Activated CD4-positive, alpha-beta T cell treated with anti-CD3 and anti-CD28 coated beads, Interleukin-2, amount 10 ng/mL, durations not matched to agents 24 days and 14 days (primary cell): ENCODE results near the gene ARMC10. TPM values are rescaled to one million over a fixed set of nuclear protein-coding genes. Genes with fewer than 3 reads are reported as not detected.

Source experiments
- DNase-seq: peaks from one replicate; pipeline ENCODE4 v3.0.0; 2022
- H3K27ac Mint-ChIP-seq: one replicate; pipeline ENCODE4 v1.8.0; 2022; ENCODE audit warnings: mild to moderate bottlenecking, mixed read lengths
- H3K27me3 Mint-ChIP-seq: one replicate; pipeline ENCODE4 v1.8.0; 2022; ENCODE audit warnings: mixed read lengths
- H3K36me3 Mint-ChIP-seq: one replicate; pipeline ENCODE4 v1.8.0; 2022; ENCODE audit warnings: low read depth, mild to moderate bottlenecking, mixed read lengths
- H3K4me1 Mint-ChIP-seq: one replicate; pipeline ENCODE4 v1.8.0; 2021; ENCODE audit warnings: mixed read lengths
- H3K4me3 Mint-ChIP-seq: one replicate; pipeline ENCODE4 v1.8.0; 2022; ENCODE audit warnings: mild to moderate bottlenecking, moderate library complexity, mixed read lengths
- H3K9me3 Mint-ChIP-seq: one replicate; pipeline ENCODE4 v1.8.0; 2021; ENCODE audit warnings: mixed read lengths
- intact Hi-C: fragments of 100-400 bp; cut with micrococcal nuclease; formaldehyde crosslinking; loops from one replicate; pipeline ENCODE4 v1.15.1; 2023
- total RNA-seq: library from RNA; stranded (reverse); gene quantifications from 2 replicates; pipeline ENCODE4 v1.2.3, GENCODE V29; 2022

Gene ARMC10
- total RNA-seq, 1 donor from 2014 or later = 53.4 TPM

GRCh38 chr7:103120362-103120761, 45.4 kb downstream of the ARMC10 start:
- no peak overlapping the region for H3K4me3 Mint-ChIP-seq
- intact Hi-C loops = no loop called here
- no peaks in the 10 kb centered on the region for H3K27me3 Mint-ChIP-seq
- no peak overlapping the region for H3K27ac Mint-ChIP-seq
- no peaks in the 10 kb centered on the region for H3K4me1 Mint-ChIP-seq
- peaks cover 11% of the 10 kb centered on the region for H3K36me3 Mint-ChIP-seq
- DNase-seq = no peak
- H3K9me3 Mint-ChIP-seq = no peaks in the 10 kb centered on the region

- H3K36me3 Mint-ChIP-seq = peaks cover 16% of the 10 kb centered on the region
- no peak overlapping the region for H3K27ac Mint-ChIP-seq
These were observed 46.7 kb downstream of the ARMC10 start for GRCh38 chr7:103121641-103122040.

DNA sequence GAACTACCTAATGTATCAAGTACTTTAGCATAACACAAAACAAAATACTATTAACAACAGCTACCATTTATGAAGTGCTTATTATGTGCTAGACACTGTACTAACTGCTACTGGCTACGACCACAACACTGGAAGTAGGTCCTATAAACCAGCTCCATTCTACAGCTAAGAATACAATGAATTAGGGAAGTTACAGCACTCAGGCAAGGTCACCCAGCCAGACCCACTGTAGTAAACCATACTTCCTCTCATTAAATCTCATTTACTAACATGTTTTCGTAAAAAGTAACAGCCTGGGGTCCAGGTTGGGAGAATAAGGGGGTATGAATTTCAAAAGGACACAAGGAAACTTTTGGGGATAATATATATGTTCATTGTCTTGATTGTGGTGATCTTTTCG, 48.6 kb downstream of the ARMC10 start:
- no peak for DNase-seq
- Mint-ChIP-seq H3K4me1 (no peaks in the 10 kb centered on the region), H3K36me3 (peaks cover 30% of the 10 kb centered on the region), H3K27me3 (no peaks in the 10 kb centered on the region), H3K27ac (no peak overlapping the region), H3K9me3 (no peaks in the 10 kb centered on the region), H3K4me3 (no peak overlapping the region)
- intact Hi-C loops = no loop called here

More at GRCh38 chr7:103121641-103122040, 46.7 kb downstream of the ARMC10 start:
- intact Hi-C loops = no loop called here
- H3K4me1 Mint-ChIP-seq = no peaks in the 10 kb centered on the region
- H3K27me3 Mint-ChIP-seq = no peaks in the 10 kb centered on the region
- DNase-seq = no peak
- no peaks in the 10 kb centered on the region for H3K9me3 Mint-ChIP-seq
- H3K4me3 Mint-ChIP-seq = no peak overlapping the region

DNA sequence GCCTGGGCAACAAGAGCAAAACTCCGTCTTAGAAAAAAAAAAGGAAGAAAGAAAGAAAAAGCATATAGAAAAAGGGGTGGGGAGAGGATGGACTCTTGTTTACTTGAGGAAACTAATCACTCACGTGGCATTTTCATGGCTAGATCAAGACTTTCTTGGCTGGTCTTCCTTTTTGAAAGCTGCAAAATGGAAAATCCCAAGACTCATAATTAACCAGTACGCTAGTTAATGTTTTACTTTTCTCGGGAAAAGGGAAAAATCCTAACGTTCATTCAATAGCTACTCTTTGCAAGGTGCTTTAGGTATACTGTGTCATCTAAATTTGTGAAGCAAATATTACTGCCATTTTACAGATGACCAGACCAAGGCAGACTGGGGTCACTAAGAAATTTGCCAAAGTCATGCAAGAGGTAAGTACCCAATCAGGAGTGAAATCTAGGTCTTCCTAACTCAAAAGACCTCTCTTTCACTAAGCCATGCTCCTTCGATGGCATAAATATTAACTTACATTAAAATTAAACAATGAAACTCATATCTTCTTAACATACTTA, 49.6 kb downstream of the ARMC10 start:
- H3K36me3 Mint-ChIP-seq = peaks cover 29% of the 10 kb centered on the region
- DNase-seq = no peak
- H3K9me3 Mint-ChIP-seq = no peaks in the 10 kb centered on the region
- no peak overlapping the region for H3K4me3 Mint-ChIP-seq
- H3K27ac Mint-ChIP-seq = no peak overlapping the region
- no peaks in the 10 kb centered on the region for H3K4me1 Mint-ChIP-seq
- no peaks in the 10 kb centered on the region for H3K27me3 Mint-ChIP-seq
- intact Hi-C loops = no loop called here

DNA sequence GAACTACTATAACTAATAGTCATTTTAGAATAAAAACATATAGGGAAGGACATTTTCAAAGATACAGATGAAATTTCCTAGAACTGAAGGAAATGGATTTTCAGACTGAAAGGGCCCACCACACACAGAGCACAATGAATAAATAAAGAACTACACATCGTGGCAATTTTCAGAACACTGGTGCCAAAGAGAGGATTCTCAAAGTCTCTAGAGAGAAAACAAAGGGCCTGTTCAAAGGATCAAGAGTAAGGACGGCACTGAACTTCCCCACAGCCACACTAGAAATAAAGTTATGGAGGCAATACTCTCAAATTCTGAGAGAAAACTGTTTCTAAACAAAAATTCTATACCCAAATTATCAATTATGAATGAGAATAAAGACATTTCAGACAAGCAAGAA, 52.1 kb downstream of the ARMC10 start:
- H3K27ac Mint-ChIP-seq = no peak overlapping the region
- no peak overlapping the region for H3K4me3 Mint-ChIP-seq
- no peaks in the 10 kb centered on the region for H3K4me1 Mint-ChIP-seq
- no peaks in the 10 kb centered on the region for H3K9me3 Mint-ChIP-seq
- DNase-seq = no peak
- H3K27me3 Mint-ChIP-seq = no peaks in the 10 kb centered on the region
- intact Hi-C loops = no loop called here
- peaks cover 24% of the 10 kb centered on the region for H3K36me3 Mint-ChIP-seq

GRCh38 chr7:103129702-103130549, 55.0 kb downstream of the ARMC10 start:
- H3K36me3 Mint-ChIP-seq = peaks cover 19% of the 10 kb centered on the region
- intact Hi-C loops = no loop called here
- H3K4me3 Mint-ChIP-seq = no peak overlapping the region
- H3K4me1 Mint-ChIP-seq = no peaks in the 10 kb centered on the region
- H3K27me3 Mint-ChIP-seq = no peaks in the 10 kb centered on the region
- DNase-seq = no peak
- no peaks in the 10 kb centered on the region for H3K9me3 Mint-ChIP-seq
- H3K27ac Mint-ChIP-seq = no peak overlapping the region

DNA sequence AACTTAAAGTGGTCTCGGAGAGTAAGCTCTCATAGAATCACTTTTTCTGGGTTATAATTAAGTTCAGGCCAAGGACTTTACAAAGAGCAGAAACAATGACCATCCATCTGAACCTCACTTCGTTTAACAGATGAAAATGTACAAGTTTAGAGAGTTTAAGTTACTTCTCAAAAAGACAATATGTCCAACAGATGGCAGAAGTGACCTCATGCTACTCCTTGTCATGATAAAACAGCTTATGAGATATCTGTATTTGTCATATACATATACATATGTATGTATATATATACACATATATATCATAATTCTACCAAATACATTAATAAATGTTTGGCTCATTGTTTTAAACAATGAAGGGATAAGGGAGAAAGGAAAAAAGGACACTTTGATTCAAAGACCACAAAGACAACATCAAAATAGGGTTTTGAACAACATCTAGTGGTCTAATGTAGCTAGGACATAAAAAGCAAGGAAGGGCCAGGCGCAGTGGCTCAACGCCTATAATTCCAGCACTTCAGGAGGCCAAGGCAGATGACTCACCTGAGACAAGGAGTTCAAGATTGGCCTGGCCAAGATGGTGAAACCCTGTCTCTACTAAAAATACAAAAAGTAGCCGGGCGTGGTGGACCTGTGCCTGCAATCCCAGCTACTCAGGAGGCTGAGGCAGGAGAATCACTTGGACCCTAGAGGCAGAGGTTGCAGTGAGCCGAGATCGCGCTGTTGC, 56.1 kb downstream of the ARMC10 start:
- Mint-ChIP-seq H3K27me3 (no peaks in the 10 kb centered on the region), H3K4me1 (no peaks in the 10 kb centered on the region), H3K4me3 (no peak overlapping the region), H3K36me3 (peaks cover 19% of the 10 kb centered on the region), H3K27ac (no peak overlapping the region), H3K9me3 (no peaks in the 10 kb centered on the region)
- intact Hi-C loops = no loop called here
- DNase-seq = no peak

DNA sequence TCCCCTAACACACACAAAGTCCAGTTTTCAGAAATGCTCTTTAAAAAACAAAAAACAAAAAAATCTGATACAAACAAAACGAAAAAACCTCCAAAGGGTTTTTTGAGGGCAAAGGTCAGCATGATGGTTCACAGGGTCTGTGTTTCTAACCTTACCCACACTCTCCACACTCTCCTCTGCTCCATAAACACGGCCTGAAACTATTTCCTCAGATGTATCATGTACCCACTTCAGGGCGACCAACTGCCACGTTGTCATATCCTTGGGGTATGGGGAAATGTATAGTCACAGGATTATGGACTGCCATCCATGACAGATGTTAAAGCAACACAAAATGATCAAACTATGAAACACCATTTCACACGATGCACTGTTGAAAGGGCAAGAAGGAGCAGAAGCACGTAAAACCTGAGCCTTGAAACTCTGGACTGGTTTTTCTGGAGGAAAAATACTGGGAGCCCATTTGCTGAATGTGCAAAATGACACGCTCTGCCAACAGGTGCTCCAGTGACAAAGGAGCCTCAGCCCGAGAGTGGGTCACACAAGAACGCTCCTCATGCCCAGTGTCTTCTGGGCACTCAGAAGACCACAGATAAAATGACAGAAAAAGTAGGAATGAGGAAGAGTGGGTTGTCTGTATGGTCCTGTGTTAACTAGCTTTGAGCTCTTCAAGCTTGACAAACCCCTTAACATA, 58.2 kb downstream of the ARMC10 start:
- intact Hi-C loops = no loop called here
- Mint-ChIP-seq H3K27me3 (no peaks in the 10 kb centered on the region), H3K27ac (no peak overlapping the region), H3K4me3 (no peak overlapping the region), H3K4me1 (no peaks in the 10 kb centered on the region), H3K36me3 (peaks cover 5% of the 10 kb centered on the region), H3K9me3 (no peaks in the 10 kb centered on the region)
- DNase-seq = no peak

DNA sequence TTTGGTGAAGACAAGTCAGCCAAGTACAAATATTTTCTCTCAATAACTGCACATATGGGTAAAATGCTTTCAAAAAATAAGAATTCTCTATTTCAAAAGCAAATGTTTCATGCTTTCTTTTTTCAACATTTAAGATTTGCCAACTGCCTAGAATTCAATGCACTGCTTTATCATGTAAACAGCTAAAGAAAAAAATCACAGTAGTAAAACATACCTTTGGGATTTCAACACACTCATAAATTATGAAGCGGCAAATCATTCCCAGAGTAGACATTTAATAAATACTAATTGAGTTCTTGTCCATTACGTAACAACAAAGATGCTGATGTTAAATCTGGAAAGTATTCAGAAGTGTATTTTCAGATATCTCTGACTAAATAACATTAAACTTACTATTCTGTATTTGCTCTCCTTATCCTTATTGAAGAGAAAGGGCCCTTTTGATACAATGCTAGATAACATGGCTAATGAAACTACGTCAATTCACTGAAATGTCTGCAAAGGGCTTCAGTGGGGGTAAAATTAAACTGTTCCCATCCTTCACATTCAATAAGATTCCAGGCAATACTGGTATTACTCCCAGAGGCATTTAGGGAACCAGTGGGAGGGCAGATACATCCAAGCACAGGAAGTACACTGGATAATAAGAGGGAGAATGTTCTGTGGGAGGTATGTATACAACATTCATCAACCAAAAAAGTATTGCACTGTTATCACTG, 60.1 kb downstream of the ARMC10 start:
- no peak for DNase-seq
- Mint-ChIP-seq H3K36me3 (no peaks in the 10 kb centered on the region), H3K27ac (no peak overlapping the region), H3K9me3 (no peaks in the 10 kb centered on the region), H3K4me3 (no peak overlapping the region), H3K27me3 (no peaks in the 10 kb centered on the region), H3K4me1 (no peaks in the 10 kb centered on the region)
- intact Hi-C loops = no loop called here

DNA sequence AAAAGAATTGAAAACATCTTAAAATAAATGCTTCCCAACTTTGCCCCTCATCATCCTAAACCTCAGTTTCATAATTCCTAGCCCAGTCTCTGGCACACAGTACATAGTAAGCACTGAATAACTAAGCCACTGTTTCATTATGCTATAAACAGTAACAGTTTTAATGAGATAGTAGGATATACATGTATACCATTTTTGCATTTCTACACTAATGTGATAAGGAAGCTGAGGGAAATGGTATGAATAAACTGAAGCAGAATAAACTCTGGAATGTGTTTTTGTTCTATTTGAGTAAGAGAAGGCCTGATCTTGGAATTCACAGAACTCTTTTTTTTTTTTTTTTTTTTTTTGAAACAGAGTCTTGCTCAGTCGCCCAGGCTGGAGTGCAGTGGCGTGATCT, 65.1 kb downstream of the ARMC10 start:
- Mint-ChIP-seq H3K27me3 (no peaks in the 10 kb centered on the region), H3K36me3 (peaks cover 10% of the 10 kb centered on the region), H3K27ac (no peak overlapping the region), H3K9me3 (no peaks in the 10 kb centered on the region), H3K4me1 (peaks cover 14% of the 10 kb centered on the region), H3K4me3 (no peak overlapping the region)
- intact Hi-C loops = no loop called here
- no peak for DNase-seq

- no peaks in the 10 kb centered on the region for H3K27me3 Mint-ChIP-seq
- H3K27ac Mint-ChIP-seq = no peak overlapping the region
- H3K9me3 Mint-ChIP-seq = no peaks in the 10 kb centered on the region
- no peak overlapping the region for H3K4me3 Mint-ChIP-seq
- peaks cover 15% of the 10 kb centered on the region for H3K4me1 Mint-ChIP-seq
- H3K36me3 Mint-ChIP-seq = peaks cover 10% of the 10 kb centered on the region
- no peak for DNase-seq
- intact Hi-C loops = no loop called here
These were observed 65.7 kb downstream of the ARMC10 start for GRCh38 chr7:103140685-103141084.

DNA sequence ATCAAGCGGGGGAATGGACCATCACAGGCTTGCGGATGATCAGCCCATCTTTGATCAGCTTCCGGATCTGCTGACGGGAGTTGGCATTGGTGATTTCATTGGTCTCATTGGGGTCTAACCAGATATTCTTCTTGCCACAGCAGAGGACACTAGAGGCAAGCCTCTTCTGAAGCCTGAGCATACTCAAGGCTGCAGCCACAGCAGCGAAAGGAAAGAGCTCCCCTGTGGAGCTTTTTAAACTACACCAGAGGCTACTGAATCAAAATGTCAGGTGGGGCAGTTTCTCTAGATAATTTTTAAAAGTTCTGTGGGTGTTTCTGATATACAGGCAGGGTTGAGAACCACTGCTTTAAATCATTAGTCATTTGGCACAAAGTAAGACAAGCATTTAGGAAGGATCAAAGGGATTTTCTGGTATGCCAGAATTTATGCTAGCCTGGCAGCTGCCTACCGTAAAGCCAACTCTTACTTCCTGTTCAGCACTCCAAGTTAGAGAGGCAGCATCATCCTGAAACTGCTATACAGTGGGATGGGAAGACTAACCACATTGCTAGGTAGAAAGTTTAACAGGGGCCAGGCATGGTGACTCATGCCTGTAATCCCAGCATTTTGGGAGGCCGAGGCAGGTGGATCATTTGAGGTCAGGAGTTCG, 66.9 kb downstream of the ARMC10 start:
- no peaks in the 10 kb centered on the region for H3K27me3 Mint-ChIP-seq
- intact Hi-C loops = no loop called here

GRCh38 chr7:103142494-103142893, 67.6 kb downstream of the ARMC10 start:
- H3K27ac Mint-ChIP-seq = no peak overlapping the region
- H3K36me3 Mint-ChIP-seq = peaks cover 11% of the 10 kb centered on the region
- H3K9me3 Mint-ChIP-seq = no peaks in the 10 kb centered on the region
- peaks cover 24% of the 10 kb centered on the region for H3K4me1 Mint-ChIP-seq
- H3K4me3 Mint-ChIP-seq = no peak overlapping the region
- H3K27me3 Mint-ChIP-seq = no peaks in the 10 kb centered on the region
- intact Hi-C loops = no loop called here
- DNase-seq = no peak

More for the DNA sequence above, 66.9 kb downstream of the ARMC10 start:
- peaks cover 11% of the 10 kb centered on the region for H3K36me3 Mint-ChIP-seq
- DNase-seq = no peak
- H3K4me3 Mint-ChIP-seq = no peak overlapping the region
- no peak overlapping the region for H3K27ac Mint-ChIP-seq
- H3K9me3 Mint-ChIP-seq = no peaks in the 10 kb centered on the region
- peaks cover 18% of the 10 kb centered on the region for H3K4me1 Mint-ChIP-seq
